Breast epithelium (tissue), 3 donors: ENCODE measurements around the gene NUCB1.
"Not testable (repeated sequence)": the region's sequence is repeated elsewhere in the genome, so short reads cannot be mapped to it uniquely, and the experiment has no call there.

ENCODE experiments used
- CTCF ChIP-seq, 3 donors: fragments of 450-650 bp; IDR thresholded peaks; one replicate each; pipeline ENCODE4 v1.5.1; 2016 to 2017; ENCODE audit warnings: antibody characterized with exemption in 3 of 3, mild to moderate bottlenecking in 3 of 3, moderate library complexity in 3 of 3
- POLR2A ChIP-seq: fragments of 450-650 bp; IDR thresholded peaks from one replicate; pipeline ENCODE4 v1.6.1; 2016; ENCODE audit warnings: antibody characterized with exemption, mild to moderate bottlenecking, moderate library complexity

DNA sequence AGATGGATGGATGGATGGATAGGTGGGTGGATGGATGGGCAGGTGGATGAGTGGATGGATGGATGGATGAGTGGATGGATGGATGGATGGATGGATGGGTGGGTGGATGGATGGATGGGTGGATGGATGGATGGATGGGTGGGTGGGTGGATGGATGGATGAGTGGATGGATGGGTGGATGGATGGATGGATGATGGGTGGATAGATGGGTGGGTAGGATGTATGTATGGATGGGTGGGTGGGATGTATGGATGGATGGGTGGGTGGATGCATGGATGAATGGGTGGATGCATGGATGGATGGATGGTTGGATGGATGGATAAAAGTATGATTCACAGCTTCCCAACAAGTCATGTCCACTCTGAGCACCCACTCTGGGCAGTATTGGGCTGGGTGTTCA, 3.7 kb downstream of the NUCB1 start:
- not testable (repeated sequence) for TF ChIP-seq POLR2A; CTCF (IDR thresholded peaks at IDR 0.05)
